Right lobe of liver (tissue), 4 donors: ENCODE results near the gene ANO9.

Source experiments
- CTCF ChIP-seq, 4 donors: fragments of 200-600 bp in 3 of 4; fragments of 450-650 bp in 1 of 4; IDR thresholded peaks; one replicate each; pipeline versions ENCODE4 v1.5.1 to v1.8.0; 2016 to 2022; ENCODE audit warnings: antibody characterized with exemption in 4 of 4, mild to moderate bottlenecking in 2 of 4
- POLR2A ChIP-seq: fragments of 450-650 bp; IDR thresholded peaks from one replicate; pipeline ENCODE4 v1.6.1; 2017; ENCODE audit warnings: antibody characterized with exemption, mild to moderate bottlenecking
- donor health status: DM: no; HTN: no; CAD: no.
- donor health status: DM: no; HTN: no; CAD: no.
- donor health status: DM: no; HTN: yes; CAD: no.

GRCh38 chr11:452203-452744 is 10.5 kb upstream of the ANO9 start:
- TF ChIP-seq CTCF (IDR thresholded peaks at IDR 0.05): no peak
- TF ChIP-seq POLR2A: no peak
